GM06990 (cell line): ENCODE measurements around the gene SUGCT.
"Not testable (repeated sequence)": the region's sequence is repeated elsewhere in the genome, so short reads cannot be mapped to it uniquely, and the experiment has no call there.

Experiments used
- DNase-seq: peaks from one replicate; pipeline ENCODE4 v3.0.0-alpha.2; 2011; ENCODE audit not compliant: insufficient read length; ENCODE audit errors: extremely low read depth
- H3K27me3 ChIP-seq: replicated peaks from 2 replicates; pipeline ENCODE4 v1.6.0; 2011; ENCODE audit warnings: low read length; ENCODE audit not compliant: control insufficient read depth, insufficient read depth
- H3K36me3 ChIP-seq: 2 replicates; pipeline ENCODE4 v1.5.1; 2011; ENCODE audit warnings: low read length; ENCODE audit not compliant: control insufficient read depth, insufficient read depth
- H3K4me3 ChIP-seq: replicated peaks from 2 replicates; pipeline ENCODE4 v1.5.1; 2011; ENCODE audit warnings: low read depth, mild to moderate bottlenecking, control low read depth, low read length
- CTCF ChIP-seq: IDR thresholded peaks from 2 replicates; pipeline ENCODE4 v1.5.1; 2011; ENCODE audit warnings: low read length, control low read depth, mild to moderate bottlenecking, inconsistent platforms; ENCODE audit not compliant: insufficient read depth, poor library complexity, severe bottlenecking

The SUGCT gene

DNA sequence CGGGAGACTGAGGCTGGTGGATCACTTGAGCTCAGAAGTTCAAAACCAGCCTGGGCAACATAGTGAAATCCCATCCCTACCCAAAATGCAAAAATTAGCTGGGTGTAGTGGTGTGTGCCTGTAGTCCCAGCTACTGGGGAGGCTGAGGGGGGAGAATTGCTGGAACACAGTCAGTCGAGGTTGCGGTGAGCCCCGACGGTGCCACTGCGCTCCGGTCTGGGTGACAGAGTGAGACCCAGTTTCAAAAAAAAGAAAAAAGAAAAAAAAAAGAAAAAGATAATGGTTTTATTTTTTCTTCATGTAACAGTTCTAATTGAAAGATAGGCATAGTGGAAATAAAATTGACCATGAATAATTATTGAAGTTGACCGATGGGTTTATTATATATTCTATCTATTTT is 99.9 kb downstream of the SUGCT start:
- TF ChIP-seq CTCF = no peak
- DNase-seq = no peak
- Histone ChIP-seq H3K27me3 (no peaks in the 10 kb centered on the region), H3K4me3 (no peak overlapping the region), H3K36me3 (no peaks in the 10 kb centered on the region)

GRCh38 chr7:40237731-40238130 is 102.9 kb downstream of the SUGCT start:
- TF ChIP-seq CTCF = no peak
- no peaks in the 10 kb centered on the region for H3K36me3 ChIP-seq
- DNase-seq = no peak
- H3K27me3 ChIP-seq = no peaks in the 10 kb centered on the region
- H3K4me3 ChIP-seq = no peak overlapping the region

GRCh38 chr7:40239755-40240303 is 105.0 kb downstream of the SUGCT start:
- no peak for DNase-seq
- Histone ChIP-seq H3K4me3 (no peak overlapping the region), H3K27me3 (no peaks in the 10 kb centered on the region), H3K36me3 (no peaks in the 10 kb centered on the region)
- no peak for TF ChIP-seq CTCF

- Histone ChIP-seq H3K36me3 (no peaks in the 10 kb centered on the region), H3K4me3 (no peak overlapping the region), H3K27me3 (no peaks in the 10 kb centered on the region)
- no peak for DNase-seq
- TF ChIP-seq CTCF = no peak
These were observed 108.3 kb downstream of the SUGCT start for GRCh38 chr7:40243076-40243475.

GRCh38 chr7:40244226-40244625 is 109.4 kb downstream of the SUGCT start:
- Histone ChIP-seq H3K4me3 (no peak overlapping the region), H3K27me3 (no peaks in the 10 kb centered on the region), H3K36me3 (no peaks in the 10 kb centered on the region)
- no peak for TF ChIP-seq CTCF
- DNase-seq = no peak

GRCh38 chr7:40248681-40249080 is 113.9 kb downstream of the SUGCT start:
- TF ChIP-seq CTCF = no peak
- H3K4me3 ChIP-seq = no peak overlapping the region
- H3K27me3 ChIP-seq = no peaks in the 10 kb centered on the region
- DNase-seq = no peak
- H3K36me3 ChIP-seq = no peaks in the 10 kb centered on the region

- H3K4me3 ChIP-seq, H3K36me3 ChIP-seq, H3K27me3 ChIP-seq, DNase-seq: not testable (repeated sequence)
These were observed 118.6 kb downstream of the SUGCT start for GRCh38 chr7:40253444-40253843.
